OCI-M2 (cell line): ENCODE results near the gene CDH20.

Source experiments
- DNase-seq: peaks from one replicate; lab custom pipeline; 2025; ENCODE audit not compliant: unreplicated experiment; lab: John Stamatoyannopoulos, UW

CDH20 gene

GRCh38 chr18:61572084-61572655, 238.9 kb downstream of the CDH20 start:
- DNase-seq = no peak

- DNase-seq = no peak
These were observed 239.6 kb downstream of the CDH20 start for GRCh38 chr18:61572871-61573270.

GRCh38 chr18:61574665-61575064, 241.4 kb downstream of the CDH20 start:
- DNase-seq = no peak

- DNase-seq = no peak
These were observed 242.2 kb downstream of the CDH20 start for GRCh38 chr18:61575419-61575818.

GRCh38 chr18:61578846-61579245, 245.6 kb downstream of the CDH20 start:
- DNase-seq = no peak

GRCh38 chr18:61579581-61579980, 246.4 kb downstream of the CDH20 start:
- no peak for DNase-seq

- DNase-seq = no peak
These were observed 246.8 kb downstream of the CDH20 start for GRCh38 chr18:61580046-61580445.

GRCh38 chr18:61581578-61582201, 248.5 kb downstream of the CDH20 start:
- DNase-seq = no peak

- no peak for DNase-seq
These were observed 249.0 kb downstream of the CDH20 start for GRCh38 chr18:61582202-61582710.

GRCh38 chr18:61583548-61583947, 250.3 kb downstream of the CDH20 start:
- DNase-seq = no peak

GRCh38 chr18:61587865-61588264, 254.6 kb downstream of the CDH20 start:
- no peak for DNase-seq

GRCh38 chr18:61589053-61589723, 256.0 kb downstream of the CDH20 start:
- no peak for DNase-seq

- no peak for DNase-seq
These were observed 256.5 kb downstream of the CDH20 start for GRCh38 chr18:61589724-61590065.

- DNase-seq = no peak
These were observed 258.0 kb downstream of the CDH20 start for GRCh38 chr18:61591253-61591652.

GRCh38 chr18:61595615-61596251, 262.5 kb downstream of the CDH20 start:
- DNase-seq = no peak

GRCh38 chr18:61596296-61596695, 263.1 kb downstream of the CDH20 start:
- no peak for DNase-seq

- no peak for DNase-seq
These were observed 264.1 kb downstream of the CDH20 start for GRCh38 chr18:61597316-61597715.

GRCh38 chr18:61600422-61600821, 267.2 kb downstream of the CDH20 start:
- no peak for DNase-seq

- DNase-seq = no peak
These were observed 269.6 kb downstream of the CDH20 start for GRCh38 chr18:61602836-61603235.
